ENCODE measurements around the gene GRM7. TPM values are rescaled to one million over a fixed set of nuclear protein-coding genes. Genes with fewer than 3 reads are reported as not detected.

Gene GRM7
- total RNA-seq, 6 experiments from 2014 or later: not detected

GRCh38 chr3:7423036-7423435 is 562.1 kb downstream of the GRM7 start:
- no peak overlapping the region for H3K27ac Mint-ChIP-seq

GRCh38 chr3:7423995-7424394 is 563.1 kb downstream of the GRM7 start:
- Mint-ChIP-seq H3K9me3 (peaks cover 41% of the 10 kb centered on the region), H3K27me3 (ENCODE audit: insufficient read depth) (no peaks in the 10 kb centered on the region), H3K4me3 (no peak overlapping the region), H3K27ac (no peak overlapping the region), H3K4me1 (ENCODE audit: low read depth) (no peaks in the 10 kb centered on the region), H3K36me3 (ENCODE audit: low read depth) (no peaks in the 10 kb centered on the region)
- DNase-seq: no peak
- TF ChIP-seq CTCF (IDR thresholded peaks at IDR 0.05): no peak

More at GRCh38 chr3:7423036-7423435, 562.1 kb downstream of the GRM7 start:
- Mint-ChIP-seq H3K36me3 (ENCODE audit: low read depth) (no peaks in the 10 kb centered on the region), H3K27me3 (ENCODE audit: insufficient read depth) (no peaks in the 10 kb centered on the region), H3K4me3 (no peak overlapping the region), H3K9me3 (peaks cover 46% of the 10 kb centered on the region), H3K4me1 (ENCODE audit: low read depth) (no peaks in the 10 kb centered on the region)
- no peak for DNase-seq
- TF ChIP-seq CTCF (IDR thresholded peaks at IDR 0.05): no peak

- no peak for TF ChIP-seq CTCF (IDR thresholded peaks at IDR 0.05)
- DNase-seq: no peak
- no peaks in the 10 kb centered on the region for H3K36me3 Mint-ChIP-seq (ENCODE audit: low read depth)
- H3K4me3 Mint-ChIP-seq: no peak overlapping the region
- no peak overlapping the region for H3K27ac Mint-ChIP-seq
- H3K9me3 Mint-ChIP-seq: peaks cover 18% of the 10 kb centered on the region
- no peaks in the 10 kb centered on the region for H3K4me1 Mint-ChIP-seq (ENCODE audit: low read depth)
- H3K27me3 Mint-ChIP-seq (ENCODE audit: insufficient read depth): no peaks in the 10 kb centered on the region
These were observed 567.3 kb downstream of the GRM7 start for GRCh38 chr3:7428206-7428718.

GRCh38 chr3:7432610-7433009 is 571.7 kb downstream of the GRM7 start:
- no peak for TF ChIP-seq CTCF (IDR thresholded peaks at IDR 0.05)
- Mint-ChIP-seq H3K9me3 (peaks cover 29% of the 10 kb centered on the region), H3K27ac (no peak overlapping the region), H3K4me3 (no peak overlapping the region), H3K4me1 (ENCODE audit: low read depth) (no peaks in the 10 kb centered on the region), H3K36me3 (ENCODE audit: low read depth) (no peaks in the 10 kb centered on the region), H3K27me3 (ENCODE audit: insufficient read depth) (no peaks in the 10 kb centered on the region)
- DNase-seq: no peak

GRCh38 chr3:7433073-7433472 is 572.2 kb downstream of the GRM7 start:
- Mint-ChIP-seq H3K27ac (no peak overlapping the region), H3K9me3 (peaks cover 33% of the 10 kb centered on the region), H3K4me3 (no peak overlapping the region), H3K27me3 (ENCODE audit: insufficient read depth) (no peaks in the 10 kb centered on the region), H3K4me1 (ENCODE audit: low read depth) (no peaks in the 10 kb centered on the region), H3K36me3 (ENCODE audit: low read depth) (no peaks in the 10 kb centered on the region)
- no peak for DNase-seq
- TF ChIP-seq CTCF (IDR thresholded peaks at IDR 0.05): no peak

- no peak for DNase-seq
- H3K27me3 Mint-ChIP-seq (ENCODE audit: insufficient read depth): no peaks in the 10 kb centered on the region
These were observed 575.6 kb downstream of the GRM7 start for GRCh38 chr3:7436542-7436941.

More at GRCh38 chr3:7436542-7436941, 575.6 kb downstream of the GRM7 start:
- H3K4me3 Mint-ChIP-seq: no peak overlapping the region
- H3K9me3 Mint-ChIP-seq: peaks cover 41% of the 10 kb centered on the region
- no peaks in the 10 kb centered on the region for H3K36me3 Mint-ChIP-seq (ENCODE audit: low read depth)
- no peak overlapping the region for H3K27ac Mint-ChIP-seq
- no peak for TF ChIP-seq CTCF (IDR thresholded peaks at IDR 0.05)
- H3K4me1 Mint-ChIP-seq (ENCODE audit: low read depth): no peaks in the 10 kb centered on the region

All from HFFc6 (cell line).